ENCODE data around the gene LIPH. TPM values are rescaled to one million over a fixed set of nuclear protein-coding genes. Genes with fewer than 3 reads are reported as not detected.
"Not testable (repeated sequence)": the region's sequence is repeated elsewhere in the genome, so short reads cannot be mapped to it uniquely, and the experiment has no call there.

Gene LIPH
- total RNA-seq, 2 donors from 2014 or later, result 0.13 to 0.41 TPM

DNA sequence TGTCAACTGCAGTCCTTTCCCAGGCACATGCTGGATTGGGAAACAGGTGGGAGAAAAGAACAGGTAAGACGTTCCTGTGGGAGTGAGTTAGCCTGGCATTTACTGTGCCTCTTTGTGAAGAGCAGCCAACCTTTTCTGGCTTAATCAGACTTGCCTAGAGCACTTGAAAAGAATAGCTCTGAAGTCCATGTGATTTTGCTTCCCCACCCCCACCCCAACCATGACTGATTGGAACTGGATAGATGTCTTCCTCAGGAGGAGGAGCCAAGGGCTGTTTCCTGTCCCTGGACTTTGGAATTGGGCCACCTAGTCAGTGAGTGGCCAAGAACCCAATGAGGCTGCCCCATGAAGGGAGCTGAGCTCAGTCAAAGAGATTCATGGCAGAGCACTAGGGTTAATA lies 48.9 kb downstream of the LIPH start:
- intact Hi-C loops (cut with DNase I), result no loop called here
- DNase-seq (no peak), ATAC-seq (no peak)

DNA sequence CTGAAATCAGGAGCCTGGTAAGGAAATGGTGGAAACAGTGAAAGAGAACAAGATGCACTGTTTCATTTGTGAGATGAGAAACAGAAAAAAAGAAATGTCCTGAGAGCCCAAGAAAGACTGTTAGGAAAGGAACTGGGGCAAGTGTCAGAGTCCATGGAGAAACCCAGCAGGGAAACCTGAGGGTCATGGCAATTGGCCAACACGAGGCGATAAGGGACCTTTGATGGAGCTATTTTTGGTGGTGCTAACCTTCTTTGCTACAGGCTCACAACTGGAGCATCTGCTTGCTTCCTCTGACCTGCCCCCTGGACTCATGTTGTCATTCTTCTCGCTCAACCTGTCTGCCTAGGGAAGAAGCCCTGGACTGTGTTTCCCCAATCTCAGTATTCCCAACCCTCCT lies 49.4 kb downstream of the LIPH start:
- intact Hi-C loops (cut with DNase I), result no loop called here
- peak; percentile 38 for DNase-seq

DNA sequence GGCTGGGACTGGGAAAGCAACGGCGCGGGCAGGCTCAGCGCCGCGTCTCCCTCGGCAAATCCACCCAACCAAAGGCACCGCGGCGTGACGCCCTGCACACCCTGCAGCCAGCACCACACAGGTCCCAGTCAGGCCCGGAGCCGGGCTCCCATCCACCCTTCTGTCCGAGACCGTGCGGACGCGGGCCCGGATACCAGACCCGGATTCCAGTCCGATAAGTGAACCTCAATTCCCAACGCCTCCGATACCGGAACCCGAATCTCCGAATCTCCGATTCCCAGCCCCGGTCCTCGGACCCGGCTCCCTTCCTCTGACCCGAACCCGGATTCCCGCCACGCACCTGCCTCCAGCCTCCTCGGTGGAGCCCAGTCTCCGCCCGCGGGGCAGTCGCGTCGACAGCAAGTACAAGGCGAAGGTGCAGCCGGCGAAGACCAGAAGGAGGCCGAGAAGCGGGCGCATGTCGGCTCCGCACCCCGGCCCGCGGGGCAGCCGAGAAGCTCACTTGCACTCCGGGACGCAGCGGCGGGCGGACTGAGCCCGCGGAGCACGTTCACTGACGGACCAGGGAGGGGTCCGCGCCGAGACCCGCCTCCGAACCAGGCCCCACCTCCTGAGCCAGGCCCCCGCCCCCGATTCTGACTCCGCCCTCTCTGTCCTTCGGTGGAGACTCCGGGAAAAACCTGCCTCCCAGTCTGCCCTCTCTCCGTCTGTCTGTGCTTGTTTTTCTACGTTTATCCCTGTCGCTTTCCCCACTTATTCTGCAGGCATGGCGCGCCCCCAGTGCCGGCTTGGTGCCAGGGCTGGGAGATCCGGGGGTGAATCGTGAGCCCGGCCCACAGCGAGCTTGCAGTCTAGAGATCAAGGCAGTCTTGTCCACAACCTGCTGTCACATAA lies 53.6 kb downstream of the LIPH start, which contains the start of gene TMEM41A:
TMEM41A (minus strand) TSS at position 533 of the 894 bp plus-strand sequence; CDS start at position 459, 74 bp downstream.
- intact Hi-C loops (cut with DNase I), result loop anchor here in 1 of 2 donors (5.0 kb wide), 1 partner anchor 64 kb away; no protein-coding TSS in a partner anchor
- peak; percentile 95 for DNase-seq
- ATAC-seq, result peak; percentile 99 to 100

More for the DNA sequence above, 49.4 kb downstream of the LIPH start:
- no peak for ATAC-seq

DNA sequence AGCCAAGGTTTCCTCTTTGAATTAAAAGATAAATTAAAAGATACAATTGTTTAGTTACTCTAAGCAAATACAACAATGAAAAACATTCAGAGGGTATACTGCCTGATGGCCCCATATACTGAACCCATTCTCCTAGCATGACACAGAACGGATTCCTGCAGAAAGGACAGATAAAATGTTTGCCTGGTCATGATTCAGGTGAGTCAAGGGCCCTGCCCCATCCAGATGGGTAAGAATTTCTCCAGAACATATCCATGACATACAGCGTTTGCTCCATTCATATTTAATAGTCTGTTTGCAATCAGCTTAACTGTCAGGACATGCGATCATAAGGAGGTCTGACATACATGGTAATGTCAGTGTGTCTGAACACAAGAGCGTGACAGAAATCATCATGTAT lies 62.1 kb downstream of the LIPH start:
- no peak for ATAC-seq

DNA sequence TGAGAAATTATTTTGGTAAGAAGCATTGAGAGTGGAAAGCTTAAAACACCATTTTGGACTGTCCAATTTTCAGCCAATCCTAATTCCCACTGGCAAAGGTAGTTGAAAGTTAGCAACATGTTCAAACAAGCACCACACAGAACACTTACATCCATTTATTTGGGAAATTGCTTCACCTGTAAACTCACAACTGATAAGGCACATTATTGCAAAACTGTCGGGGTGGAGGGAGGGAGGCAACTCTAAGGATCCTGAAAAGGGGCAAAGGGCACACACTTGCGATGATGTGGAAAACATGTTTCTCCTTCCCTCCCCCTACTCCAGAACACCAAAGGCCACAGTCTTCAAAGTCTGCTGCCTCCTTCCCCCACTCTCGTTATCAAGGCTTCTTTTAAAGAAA lies 62.9 kb downstream of the LIPH start:
- DNase-seq, result no peak
- intact Hi-C loops (cut with DNase I), result no loop called here
- ATAC-seq, result no peak

More for the DNA sequence above, 62.1 kb downstream of the LIPH start:
- intact Hi-C loops (cut with DNase I), result no loop called here
- DNase-seq, result no peak

DNA sequence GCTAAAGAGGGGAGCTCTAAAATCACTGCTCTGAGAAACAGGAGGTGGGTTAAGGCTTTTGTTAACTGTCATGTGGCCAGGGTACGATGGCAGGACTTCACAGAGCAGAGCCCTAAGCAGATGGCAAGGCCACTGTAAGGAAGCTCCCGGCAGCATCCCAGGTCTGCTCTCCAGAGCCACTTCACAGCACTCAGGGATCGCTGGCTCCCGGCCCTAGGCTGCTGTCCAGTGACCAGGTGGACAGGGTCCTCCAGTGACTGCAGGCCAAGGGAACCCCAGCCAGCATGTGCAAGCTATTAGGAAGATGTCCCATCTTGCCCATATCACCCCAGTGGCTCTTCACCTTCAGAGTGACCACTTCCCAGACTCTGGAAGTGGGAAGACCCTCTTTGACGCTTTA lies 63.9 kb downstream of the LIPH start:
- DNase-seq, result no peak
- ATAC-seq, result no peak
- intact Hi-C loops (cut with DNase I), result no loop called here

DNA sequence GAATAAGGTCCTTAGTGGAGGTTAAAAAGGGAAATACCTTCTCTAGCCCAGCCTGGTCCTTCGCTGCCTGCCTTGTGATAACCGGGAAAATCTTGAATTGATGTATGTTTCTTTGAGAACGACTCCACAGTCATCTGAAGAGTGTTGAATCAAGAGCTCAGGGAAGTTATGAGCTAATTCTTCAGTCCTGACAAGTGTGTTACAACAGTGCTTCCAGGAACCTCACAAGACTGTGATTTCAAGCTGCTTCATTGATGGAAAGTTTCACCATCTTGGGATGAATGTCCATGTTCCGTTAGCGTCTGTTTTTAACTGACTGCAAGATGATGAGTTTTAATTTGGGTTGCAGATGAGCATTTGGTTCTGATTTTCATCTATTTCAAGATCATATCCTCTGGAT lies 66.0 kb downstream of the LIPH start:
- intact Hi-C loops (cut with DNase I), result no loop called here
- ATAC-seq, result no peak
- no peak for DNase-seq

DNA sequence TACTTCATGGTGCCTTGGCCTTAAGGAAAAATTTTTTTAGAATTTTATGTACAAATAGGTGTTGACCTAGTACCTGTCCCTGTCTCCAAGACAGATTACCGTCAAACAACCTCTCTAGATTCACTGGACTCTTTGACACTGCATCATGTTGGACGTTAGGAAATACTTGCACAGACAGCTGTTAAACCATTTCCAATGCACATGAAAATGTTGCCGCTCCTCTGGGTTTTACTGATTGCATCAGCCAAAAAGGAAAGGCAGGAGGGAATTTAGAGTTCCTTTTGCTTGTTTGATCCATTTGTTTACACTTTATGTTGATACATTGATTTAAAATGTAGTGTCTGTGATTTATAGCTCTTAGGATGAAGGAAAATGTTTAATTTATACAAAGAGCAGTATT lies 68.1 kb downstream of the LIPH start:
- ATAC-seq, result no peak
- no peak for DNase-seq
- intact Hi-C loops (cut with DNase I), result no loop called here

DNA sequence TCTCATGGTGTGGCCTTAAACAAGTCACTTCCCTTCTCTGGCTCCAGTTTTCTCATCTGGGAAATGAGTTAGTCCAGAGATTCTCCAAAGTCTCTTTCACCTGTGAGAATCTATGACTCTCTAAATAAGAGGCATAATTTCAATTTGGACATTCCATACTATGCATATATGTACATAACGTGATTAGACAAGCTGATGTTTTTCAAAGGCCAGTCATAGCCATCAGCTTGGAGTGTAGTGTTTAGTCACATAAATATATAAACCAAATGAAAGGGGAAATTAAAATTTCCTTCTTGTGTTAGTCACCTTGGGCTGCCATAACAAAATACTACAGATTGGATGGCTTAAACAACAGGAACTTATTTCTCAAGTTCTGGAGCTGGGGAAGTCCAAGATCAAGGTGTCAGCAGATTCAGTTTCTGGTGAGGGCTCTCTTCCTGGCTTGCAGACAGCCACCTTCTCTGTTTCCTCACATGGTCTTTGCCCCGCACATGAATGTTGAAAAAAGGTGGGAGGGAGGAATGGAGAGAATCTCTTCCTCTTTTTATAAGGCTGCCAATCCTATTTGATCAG lies 72.9 kb downstream of the LIPH start:
- ATAC-seq (no peak), DNase-seq (no peak)
- intact Hi-C loops (cut with DNase I), result no loop called here

DNA sequence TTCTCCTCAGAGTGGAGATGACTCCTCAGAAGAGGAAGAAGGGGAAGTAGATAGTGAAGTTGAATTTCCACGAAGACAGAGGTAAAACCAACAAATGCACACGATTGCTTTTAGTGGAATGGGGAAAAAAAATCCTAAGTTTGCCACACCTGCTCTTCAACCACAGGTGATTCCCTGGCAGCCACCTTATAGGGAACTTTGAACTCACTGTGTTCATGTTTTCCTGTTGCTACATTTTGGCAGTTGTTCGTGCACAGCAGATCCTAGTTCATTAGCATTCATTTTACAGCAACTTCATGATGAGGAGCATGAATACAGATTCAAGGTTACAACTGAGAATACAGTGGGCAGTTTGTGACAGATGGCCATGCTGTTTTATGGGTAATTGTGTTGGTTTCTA lies 75.1 kb downstream of the LIPH start:
- ATAC-seq (no peak), DNase-seq (no peak)
- intact Hi-C loops (cut with DNase I), result no loop called here

DNA sequence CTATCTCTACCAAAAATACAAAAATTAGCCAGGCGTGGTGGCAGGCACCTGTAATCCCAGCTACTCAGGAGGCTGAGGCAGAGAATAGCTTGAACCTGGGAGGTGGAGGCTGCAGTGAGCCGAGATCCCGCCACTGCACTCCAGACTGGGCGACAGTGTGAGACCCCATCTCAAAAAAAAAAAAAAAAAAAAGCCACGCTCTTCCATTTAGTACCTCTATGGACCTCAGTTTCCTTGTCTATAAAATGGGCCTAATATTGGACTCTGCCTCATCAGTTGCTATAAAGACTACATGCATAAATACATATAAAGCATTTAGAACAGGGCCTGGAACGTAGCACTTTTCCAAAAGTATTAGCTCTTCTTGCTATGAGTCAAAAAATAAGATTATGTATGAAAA lies 77.5 kb downstream of the LIPH start:
- intact Hi-C loops (cut with DNase I); ATAC-seq: not testable (repeated sequence)

DNA sequence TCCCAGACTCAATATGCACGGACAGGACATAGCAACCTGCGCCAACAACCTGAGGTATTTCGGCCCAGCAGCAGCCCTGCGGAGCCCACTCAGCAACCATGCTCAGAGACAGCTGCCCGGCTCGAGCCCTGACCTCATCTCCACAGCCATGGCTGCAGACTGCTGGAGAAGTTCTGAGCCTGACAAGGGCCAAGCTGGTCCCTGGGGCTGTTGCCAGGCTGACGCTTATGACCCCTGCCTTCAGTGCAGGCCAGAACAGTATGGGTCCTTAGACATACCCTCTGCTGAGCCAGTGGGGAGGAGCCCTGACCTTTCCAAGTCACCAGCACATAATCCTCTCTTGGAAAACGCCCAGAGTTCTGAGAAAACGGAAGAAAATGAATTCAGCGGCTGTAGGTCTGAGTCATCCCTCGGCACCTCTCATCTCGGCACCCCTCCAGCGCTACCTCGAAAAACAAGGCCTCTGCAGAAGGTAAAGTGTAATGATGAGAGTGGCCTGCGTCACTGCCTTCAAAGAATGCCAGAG lies 79.0 kb downstream of the LIPH start:
- DNase-seq (no peak), ATAC-seq (no peak)
- intact Hi-C loops (cut with DNase I), result no loop called here

More for the DNA sequence above, 77.5 kb downstream of the LIPH start:
- DNase-seq, result not testable (repeated sequence)

DNA sequence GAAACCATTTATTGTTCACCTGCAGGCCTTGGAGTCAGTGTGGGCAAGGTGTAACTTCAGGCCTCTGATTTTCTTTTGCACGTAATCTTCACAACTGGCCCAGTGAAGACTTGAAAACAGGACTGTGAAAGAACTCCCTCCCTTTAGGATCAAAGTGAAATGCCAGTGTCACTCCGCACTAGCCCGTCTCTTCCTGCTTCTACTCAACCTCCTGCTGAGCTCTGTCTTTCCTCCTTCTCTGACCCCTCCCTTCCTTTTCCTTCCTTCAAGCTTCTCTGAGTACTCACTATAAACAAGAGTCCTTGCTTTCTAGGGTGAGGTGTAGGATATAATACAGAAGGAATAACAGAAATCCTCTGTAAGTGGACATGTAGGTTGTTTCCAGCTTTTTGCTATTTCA lies 82.1 kb downstream of the LIPH start:
- intact Hi-C loops (cut with DNase I), result no loop called here
- ATAC-seq (no peak), DNase-seq (no peak)

DNA sequence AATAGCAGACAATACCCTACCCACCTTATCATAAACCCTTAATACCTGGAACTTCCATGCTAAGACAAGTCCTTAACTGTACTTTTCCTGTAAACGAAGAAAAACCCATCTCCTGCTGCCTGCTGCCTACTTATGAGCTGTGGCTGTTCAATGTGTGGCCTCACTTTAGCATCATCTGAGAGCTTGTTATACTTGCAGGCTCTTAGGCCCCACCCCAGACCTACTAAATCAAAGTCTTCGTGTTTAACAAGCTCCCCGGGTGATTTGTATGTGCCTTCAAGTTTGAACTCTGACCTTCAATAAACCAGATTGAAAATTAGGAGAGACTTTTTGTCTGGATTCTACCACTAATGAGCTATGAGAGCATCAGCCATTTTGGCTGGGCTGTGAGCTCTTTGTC lies 82.8 kb downstream of the LIPH start:
- no peak for DNase-seq
- no peak for ATAC-seq
- intact Hi-C loops (cut with DNase I), result no loop called here

DNA sequence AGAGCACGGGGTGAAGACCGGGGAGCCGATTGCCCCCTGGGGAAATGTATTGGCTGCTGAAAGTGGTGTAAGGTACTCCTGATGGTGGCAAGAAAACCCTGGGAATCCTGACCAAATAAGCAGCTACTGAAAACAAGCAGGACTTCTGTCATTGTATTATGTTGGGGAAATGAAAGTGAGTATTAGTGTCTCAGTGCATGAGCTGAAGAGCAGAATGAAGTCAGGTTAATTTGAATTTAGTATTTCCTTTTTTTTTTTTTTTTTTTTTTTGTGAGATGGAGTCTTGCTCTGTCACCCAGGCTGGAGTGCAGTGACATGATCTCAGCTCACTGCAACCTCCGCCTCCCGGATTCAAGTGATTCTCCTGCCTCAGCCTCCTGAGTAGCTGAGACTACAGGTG lies 86.3 kb downstream of the LIPH start:
- ATAC-seq; intact Hi-C loops (cut with DNase I): not testable (repeated sequence)

DNA sequence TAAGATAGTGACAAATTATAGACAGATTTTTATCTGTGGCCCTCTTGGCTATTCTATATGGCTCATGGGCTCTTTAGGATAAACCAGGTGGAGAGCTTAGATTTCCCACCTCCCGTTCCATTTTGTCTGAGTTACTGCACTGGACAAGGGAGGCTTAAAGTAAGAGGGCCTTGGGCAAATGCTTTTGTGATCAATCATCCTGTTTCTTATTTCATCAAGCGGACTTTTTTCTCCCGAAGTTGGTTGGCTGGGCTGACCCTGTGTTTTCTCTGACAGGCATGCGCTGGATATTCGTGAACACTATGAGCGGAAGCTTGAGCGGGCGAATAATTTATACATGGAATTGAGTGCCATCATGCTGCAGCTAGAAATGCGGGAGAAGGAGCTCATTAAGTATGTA lies 86.9 kb downstream of the LIPH start:
- intact Hi-C loops (cut with DNase I), result no loop called here
- ATAC-seq (no peak), DNase-seq (no peak)

More for the DNA sequence above, 86.3 kb downstream of the LIPH start:
- DNase-seq, result not testable (repeated sequence)

DNA sequence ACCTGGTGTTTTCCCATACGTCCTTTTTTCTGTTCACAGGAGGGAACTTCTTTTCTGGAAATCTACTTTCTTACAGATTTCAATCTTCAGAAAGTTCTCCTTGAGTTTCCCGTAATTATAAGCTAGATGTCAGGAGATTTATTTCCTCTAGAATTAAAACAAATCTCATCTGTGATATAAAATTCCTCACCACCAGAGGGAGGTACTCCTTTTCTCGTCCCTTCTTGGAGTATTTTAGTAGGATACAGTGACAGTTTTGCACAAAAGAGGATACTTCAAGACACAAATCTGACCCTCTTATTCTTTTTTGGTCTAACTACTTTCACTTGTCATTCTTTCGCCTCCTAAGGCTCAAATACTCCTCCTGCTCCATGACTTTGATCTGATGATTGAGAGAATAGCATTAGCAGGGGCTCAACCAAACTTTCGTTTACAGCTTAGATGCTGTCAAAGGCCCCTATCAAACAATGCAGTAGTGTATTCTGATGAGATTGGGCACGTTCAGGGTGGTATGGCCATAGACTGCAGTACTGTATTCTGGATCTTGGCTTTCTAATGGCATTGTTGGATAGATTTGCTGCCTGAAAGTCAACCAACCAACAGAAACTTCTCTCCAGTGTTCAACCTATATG lies 91.6 kb downstream of the LIPH start:
- intact Hi-C loops (cut with DNase I), result no loop called here
- DNase-seq (no peak), ATAC-seq (no peak)

DNA sequence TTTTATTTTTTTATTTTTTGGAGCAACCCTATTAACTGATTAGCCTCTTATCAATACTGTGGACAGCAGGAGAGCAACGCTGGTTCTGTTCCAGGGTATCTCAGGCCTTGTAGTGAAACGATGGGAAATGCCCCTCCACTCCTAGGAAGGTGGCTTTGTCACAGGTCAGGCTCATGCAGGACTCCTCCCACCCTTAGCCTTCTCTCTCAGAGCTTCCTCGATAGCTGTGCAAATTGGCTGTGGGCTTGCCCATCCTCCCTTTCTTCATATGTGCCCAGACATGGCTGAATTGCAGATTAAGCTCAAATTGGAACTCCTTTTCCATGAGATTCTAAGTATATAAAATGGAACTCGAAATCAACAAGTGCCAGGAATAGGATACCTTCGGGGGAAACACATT lies 92.1 kb downstream of the LIPH start:
- ATAC-seq, result no peak
- no peak for DNase-seq
- intact Hi-C loops (cut with DNase I), result no loop called here

DNA sequence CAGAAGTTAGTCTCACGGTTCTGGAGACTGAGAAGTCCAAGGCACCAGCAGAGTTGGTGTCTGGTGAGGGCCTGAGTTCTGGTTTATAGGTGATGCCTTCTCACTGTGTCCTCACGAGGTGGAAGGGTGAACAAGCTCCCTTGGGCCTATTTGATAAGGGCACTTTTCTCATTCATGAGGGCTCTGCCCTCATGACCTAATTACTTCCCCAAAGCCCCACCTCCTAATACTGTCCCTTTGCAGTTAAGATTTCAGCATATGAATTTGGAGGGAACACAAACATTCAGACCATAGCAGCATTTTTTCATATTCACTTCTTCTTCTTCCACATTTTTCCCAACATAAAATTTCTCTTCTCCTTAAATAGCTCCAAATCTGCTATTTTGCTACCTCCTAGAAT lies 95.0 kb downstream of the LIPH start:
- DNase-seq (no peak), ATAC-seq (no peak)
- intact Hi-C loops (cut with DNase I), result no loop called here
